Spleen (tissue), 11 donors: ENCODE results near the gene MED9. TPM values are rescaled to one million over a fixed set of nuclear protein-coding genes. Genes with fewer than 3 reads are reported as not detected.

Source experiments
- DNase-seq: peaks from one replicate; pipeline ENCODE4 v3.0.0-alpha.2; 2020
- H3K27ac ChIP-seq, 8 donors: fragments of 200-600 bp; sonication (generic) in 7 of 8; 1 replicate in 4 of 8; 2 replicates in 4 of 8; pipeline versions ENCODE4 v1.5.0 to v1.8.0; 2016 to 2021; ENCODE audit warnings: inconsistent platforms in 4 of 8, mild to moderate bottlenecking in 4 of 8, moderate library complexity in 1 of 8
- H3K27me3 ChIP-seq, 7 donors: fragments of 200-600 bp; sonication (generic) in 6 of 7; replicated peaks in 1 of 7; 1 replicate in 4 of 7; 2 replicates in 3 of 7; pipeline versions ENCODE4 v1.5.0 to v1.8.0; 2016 to 2021; ENCODE audit warnings: inconsistent platforms in 3 of 7, mild to moderate bottlenecking in 1 of 7
- H3K36me3 ChIP-seq, 6 donors: fragments of 200-600 bp; sonication (generic) in 5 of 6; 1 replicate in 4 of 6; 2 replicates in 2 of 6; pipeline versions ENCODE4 v1.5.0 to v1.8.0; 2016 to 2021; ENCODE audit warnings: inconsistent platforms in 2 of 6
- H3K4me1 ChIP-seq, 6 donors: fragments of 200-600 bp; sonication (generic) in 5 of 6; 1 replicate in 3 of 6; 2 replicates in 3 of 6; pipeline versions ENCODE4 v1.5.0 to v1.8.0; 2016 to 2021; ENCODE audit warnings: inconsistent platforms in 3 of 6
- H3K4me3 ChIP-seq, 8 donors: fragments of 200-600 bp; sonication (generic) in 7 of 8; 1 replicate in 4 of 8; 2 replicates in 4 of 8; pipeline versions ENCODE4 v1.5.0 to v1.8.0; 2016 to 2021; ENCODE audit warnings: inconsistent platforms in 4 of 8, mild to moderate bottlenecking in 4 of 8, moderate library complexity in 2 of 8
- H3K9me3 ChIP-seq, 8 donors: fragments of 200-600 bp; sonication (generic) in 7 of 8; 1 replicate in 4 of 8; 2 replicates in 4 of 8; pipeline versions ENCODE4 v1.5.0 to v1.8.0; 2016 to 2021; ENCODE audit warnings: inconsistent platforms in 4 of 8
- POLR2A ChIP-seq, 3 donors: fragments of 450-650 bp; IDR thresholded peaks; one replicate each; pipeline ENCODE4 v1.5.1; 2017; ENCODE audit warnings: antibody characterized with exemption in 3 of 3, mild to moderate bottlenecking in 1 of 3
- POLR2AphosphoS5 ChIP-seq, 3 donors: sonication (generic); formaldehyde crosslinking; IDR thresholded peaks; one replicate each; pipeline ENCODE4 v1.5.1; 2017; ENCODE audit warnings: antibody characterized with exemption in 3 of 3
- WGBS, 5 donors: extraction: QIAGEN DNeasy Blood & Tissue Kit in 3 of 5; methylation state at CpG; one replicate each; pipeline versions ENCODE4 v1.1.5 to v1.1.7; 2013 to 2018; 5-methylcytosine and 5-hydroxymethylcytosine counted together
- intact Hi-C: fragments of 100-400 bp; cut with DNase I; formaldehyde crosslinking; loops from one replicate; pipeline ENCODE4 v1.15.0; 2023; ENCODE audit warnings: low total_unique reads
- polyA plus RNA-seq, 3 donors: library from polyadenylated mRNA; stranded (reverse); fragments of 200-250 nt; gene quantifications; one replicate each; pipeline ENCODE4 v1.2.1, GENCODE V29; 2013
- total RNA-seq, 7 donors: library from RNA; depleted of rRNA in 3 of 7; stranded (reverse); fragments of >200 nt in 3 of 7; fragmentation: NEBNext Ultra II Directional in 4 of 7; extraction: Animal tissue kit (Norgen Biotek cat#: 25700) in 4 of 7; gene quantifications; one replicate each; pipeline versions ENCODE4 v1.1.0 to v1.2.1, GENCODE V29; 2016 to 2021
- TF ChIP-seq, protein P1 (sequence below), 11 experiments: fragments of 200-600 bp in 7 of 11; fragments of 450-650 bp in 4 of 11; sonication (generic) in 4 of 11; IDR thresholded peaks in 8 of 11; conservative IDR thresholded peaks in 3 of 11; 1 replicate in 7 of 11; 2 replicates in 4 of 11; pipeline versions ENCODE4 v1.4.0 to v1.8.0; 2016 to 2021; ENCODE audit warnings: antibody characterized with exemption in 11 of 11, inconsistent platforms in 4 of 11, mild to moderate bottlenecking in 1 of 11
- donor health status: healthy with polysubstance abuse.
- donor health status: DM: no; HTN: no; CAD: no; lungs with moderate emphysema.
- donor health status: DM: no; HTN: no; CAD: no.
- donor health status: Bipolar disorder and iron deficiency.
- donor health status: healthy.
- donor health status: DM: no; HTN: no; CAD: no.
- donor health status: DM: yes; HTN: yes; CAD: no.

MED9 gene
- total and polyA plus RNA-seq, 10 donors = 8.5 to 19.2 (median 14.1) TPM

DNA sequence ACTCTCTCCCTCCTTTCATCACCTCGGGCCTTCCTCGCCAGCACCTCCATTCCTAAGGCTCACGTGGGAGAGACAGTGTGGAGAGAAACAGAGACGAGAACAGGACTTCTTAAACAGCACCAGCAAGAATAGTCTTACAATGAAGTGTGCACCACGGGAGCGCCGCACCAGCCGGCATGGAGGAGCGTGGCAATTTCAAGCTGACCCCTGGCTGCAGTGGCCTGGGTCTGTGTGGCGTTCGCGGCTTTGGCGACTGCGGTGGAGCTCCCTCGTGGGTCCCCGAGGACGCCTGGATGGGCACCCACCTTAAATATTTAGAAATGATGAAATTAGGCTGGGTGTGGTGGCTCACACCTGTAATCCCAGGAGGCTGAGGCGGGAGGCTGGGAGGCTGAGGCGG, 20.5 kb upstream of the MED9 start:
- no peaks in the 10 kb centered on the region for H3K4me1 ChIP-seq
- H3K27ac ChIP-seq = no peak overlapping the region
- intact Hi-C loops = no loop called here
- H3K9me3 ChIP-seq = no peaks in the 10 kb centered on the region
- TF ChIP-seq, protein P1, sequence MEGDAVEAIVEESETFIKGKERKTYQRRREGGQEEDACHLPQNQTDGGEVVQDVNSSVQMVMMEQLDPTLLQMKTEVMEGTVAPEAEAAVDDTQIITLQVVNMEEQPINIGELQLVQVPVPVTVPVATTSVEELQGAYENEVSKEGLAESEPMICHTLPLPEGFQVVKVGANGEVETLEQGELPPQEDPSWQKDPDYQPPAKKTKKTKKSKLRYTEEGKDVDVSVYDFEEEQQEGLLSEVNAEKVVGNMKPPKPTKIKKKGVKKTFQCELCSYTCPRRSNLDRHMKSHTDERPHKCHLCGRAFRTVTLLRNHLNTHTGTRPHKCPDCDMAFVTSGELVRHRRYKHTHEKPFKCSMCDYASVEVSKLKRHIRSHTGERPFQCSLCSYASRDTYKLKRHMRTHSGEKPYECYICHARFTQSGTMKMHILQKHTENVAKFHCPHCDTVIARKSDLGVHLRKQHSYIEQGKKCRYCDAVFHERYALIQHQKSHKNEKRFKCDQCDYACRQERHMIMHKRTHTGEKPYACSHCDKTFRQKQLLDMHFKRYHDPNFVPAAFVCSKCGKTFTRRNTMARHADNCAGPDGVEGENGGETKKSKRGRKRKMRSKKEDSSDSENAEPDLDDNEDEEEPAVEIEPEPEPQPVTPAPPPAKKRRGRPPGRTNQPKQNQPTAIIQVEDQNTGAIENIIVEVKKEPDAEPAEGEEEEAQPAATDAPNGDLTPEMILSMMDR (IDR thresholded peaks at IDR 0.05 in 8 of 11, conservative IDR thresholded peaks at IDR 0.05 in 3 of 11) = no peak
- TF ChIP-seq POLR2AphosphoS5 (IDR thresholded peaks at IDR 0.05) (no peak), POLR2A (IDR thresholded peaks at IDR 0.05) (no peak)
- 92 to 96% (median 93%) methylated on average over 19 of the region's 19 CpGs for WGBS, 5 donors
- no peak for DNase-seq
- no peaks in the 10 kb centered on the region for H3K36me3 ChIP-seq
- H3K27me3 ChIP-seq = no peaks in the 10 kb centered on the region
- H3K4me3 ChIP-seq = no peak overlapping the region

DNA sequence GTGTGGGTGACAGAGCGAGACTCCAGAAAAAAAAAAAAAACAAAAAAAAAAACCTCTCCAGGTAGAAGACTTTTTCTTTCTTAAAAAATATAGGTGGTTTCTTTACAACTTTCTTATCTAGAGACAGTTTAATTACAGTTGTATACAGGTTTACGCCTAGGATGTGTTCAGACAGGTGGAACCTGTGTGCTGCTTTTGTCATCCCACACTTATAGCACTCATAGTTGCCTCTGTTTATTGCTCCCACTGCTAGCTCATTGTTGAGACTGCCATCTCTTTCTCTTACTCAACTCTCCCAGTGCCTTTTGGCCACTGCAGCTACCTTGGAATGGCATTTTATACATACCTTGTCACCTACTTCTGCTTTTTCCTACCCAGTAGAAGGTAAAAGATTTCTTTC, 19.1 kb upstream of the MED9 start:
- H3K4me3 ChIP-seq = no peak overlapping the region
- H3K36me3 ChIP-seq = no peaks in the 10 kb centered on the region
- H3K9me3 ChIP-seq = no peaks in the 10 kb centered on the region
- intact Hi-C loops = no loop called here
- 94 to 99% (median 96%) methylated on average over 2 of the region's 2 CpGs for WGBS, 5 donors
- no peaks in the 10 kb centered on the region for H3K27me3 ChIP-seq
- no peak overlapping the region for H3K27ac ChIP-seq
- no peak for DNase-seq
- TF ChIP-seq, protein P1 (IDR thresholded peaks at IDR 0.05 in 8 of 11, conservative IDR thresholded peaks at IDR 0.05 in 3 of 11) = no peak
- TF ChIP-seq POLR2A (IDR thresholded peaks at IDR 0.05) (no peak), POLR2AphosphoS5 (IDR thresholded peaks at IDR 0.05) (no peak)
- no peaks in the 10 kb centered on the region for H3K4me1 ChIP-seq

DNA sequence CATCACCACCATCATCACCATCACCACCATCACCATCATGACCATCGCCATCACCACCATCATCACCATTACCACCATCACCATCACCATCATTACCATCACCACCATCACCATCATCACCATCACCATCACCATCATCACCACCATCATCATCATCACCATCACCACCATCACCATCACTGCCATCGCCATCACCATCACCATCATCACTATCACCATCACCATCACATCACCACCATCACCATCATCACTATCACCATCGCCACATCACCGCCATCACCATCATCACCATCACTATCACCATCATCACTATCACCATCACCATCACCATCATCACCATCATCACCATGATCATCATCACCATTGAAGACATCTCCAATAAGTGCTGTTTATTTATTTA, 16.8 kb upstream of the MED9 start:
- intact Hi-C loops = no loop called here
- H3K4me3 ChIP-seq = no peak overlapping the region
- H3K27me3 ChIP-seq = no peaks in the 10 kb centered on the region
- DNase-seq = no peak
- no peaks in the 10 kb centered on the region for H3K36me3 ChIP-seq
- H3K27ac ChIP-seq = no peak overlapping the region
- TF ChIP-seq, protein P1 (IDR thresholded peaks at IDR 0.05 in 8 of 11, conservative IDR thresholded peaks at IDR 0.05 in 3 of 11) = no peak
- no peak for TF ChIP-seq POLR2A (IDR thresholded peaks at IDR 0.05)
- TF ChIP-seq POLR2AphosphoS5 (IDR thresholded peaks at IDR 0.05) = no peak
- H3K4me1 ChIP-seq = no peaks in the 10 kb centered on the region
- 84 to 98% (median 96%) methylated on average over 4 of the region's 4 CpGs for WGBS, 5 donors
- H3K9me3 ChIP-seq = no peaks in the 10 kb centered on the region

DNA sequence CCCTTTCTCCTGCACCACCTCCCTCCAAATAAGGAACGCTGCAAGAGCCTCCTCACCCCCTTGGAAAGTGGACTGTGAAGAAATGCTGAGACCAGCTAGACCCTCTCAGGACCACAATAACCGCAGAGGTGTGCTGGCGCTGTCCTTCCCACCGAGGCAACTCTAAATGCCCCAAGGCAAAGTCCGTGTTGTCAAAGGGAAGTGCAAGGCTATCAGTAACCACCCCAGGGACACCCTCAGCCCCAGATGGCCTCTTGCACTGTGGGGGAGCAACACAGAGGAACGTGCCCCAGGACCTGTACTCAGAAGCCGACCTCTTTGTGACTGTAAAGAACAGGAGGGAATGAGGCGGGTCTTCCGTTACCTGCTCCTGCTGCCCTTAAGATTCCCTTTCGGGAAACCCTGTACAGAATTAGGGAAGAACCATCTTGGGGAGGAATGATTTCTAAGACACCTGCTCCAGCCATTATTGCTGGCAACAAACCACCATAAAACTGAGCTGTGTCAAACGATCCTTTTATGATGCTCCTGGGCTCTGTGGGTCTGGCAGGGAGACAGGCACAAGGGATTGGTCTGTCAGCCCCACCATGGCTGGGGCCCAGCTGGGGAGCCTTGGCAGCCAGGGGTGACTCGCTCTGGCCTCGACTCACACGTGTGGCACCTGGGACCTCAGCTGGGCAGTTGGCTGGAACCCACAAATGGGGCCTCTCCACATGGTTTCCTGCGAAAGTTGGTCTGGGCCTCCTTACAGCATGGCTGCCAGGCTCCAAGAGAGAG, 14.6 kb upstream of the MED9 start:
- WGBS, 5 donors = 72 to 80% (median 77%) methylated on average over 13 to 15 of the region's 15 CpGs
- Histone ChIP-seq H3K9me3 (no peaks in the 10 kb centered on the region), H3K4me1 (peaks cover 0 to 1% (median 0%) of the 10 kb centered on the region in 6 donors), H3K27ac (no peak overlapping the region), H3K27me3 (no peaks in the 10 kb centered on the region), H3K4me3 (no peak overlapping the region), H3K36me3 (no peaks in the 10 kb centered on the region)
- DNase-seq = no peak
- TF ChIP-seq POLR2A (IDR thresholded peaks at IDR 0.05) = no peak
- intact Hi-C loops = no loop called here
